Fibroblast of mammary gland (primary cell): ENCODE measurements around the gene SLC39A11.
"Not testable (repeated sequence)": the region's sequence is repeated elsewhere in the genome, so short reads cannot be mapped to it uniquely, and the experiment has no call there.

ENCODE experiments used
- DNase-seq: peaks from one replicate; pipeline ENCODE4 v3.0.0-alpha.2; 2010; ENCODE audit warnings: low read depth
- H3K4me3 ChIP-seq: 2 replicates; pipeline ENCODE4 v1.5.1; 2011; ENCODE audit warnings: low read depth, mild to moderate bottlenecking, low read length, moderate library complexity; ENCODE audit not compliant: control insufficient read depth
- TF ChIP-seq, protein P1 (sequence below): conservative IDR thresholded peaks from 2 replicates; pipeline ENCODE4 v1.5.1; 2011; ENCODE audit warnings: low read depth, low read length, inconsistent platforms; ENCODE audit not compliant: control insufficient read depth, insufficient read depth

SLC39A11 gene

DNA sequence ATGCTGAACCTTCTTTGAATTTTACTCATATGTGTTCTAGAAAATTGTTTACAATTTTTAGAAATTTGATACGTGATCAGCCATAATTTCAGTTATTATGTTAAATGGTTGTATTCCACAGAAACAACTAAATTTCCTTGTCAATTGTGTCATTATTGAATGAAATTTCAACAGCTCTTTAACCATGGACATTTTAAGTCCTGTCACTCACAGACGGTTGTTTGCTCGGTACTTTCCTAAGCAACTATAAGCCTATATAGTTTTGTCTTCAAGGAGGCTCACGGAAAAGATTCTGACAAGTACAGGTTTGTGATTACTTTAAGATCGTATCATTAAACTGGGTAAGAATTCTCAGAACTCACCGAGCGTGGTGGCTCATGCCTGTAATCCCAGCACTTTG is 31.8 kb downstream of the SLC39A11 start:
- TF ChIP-seq, protein P1, sequence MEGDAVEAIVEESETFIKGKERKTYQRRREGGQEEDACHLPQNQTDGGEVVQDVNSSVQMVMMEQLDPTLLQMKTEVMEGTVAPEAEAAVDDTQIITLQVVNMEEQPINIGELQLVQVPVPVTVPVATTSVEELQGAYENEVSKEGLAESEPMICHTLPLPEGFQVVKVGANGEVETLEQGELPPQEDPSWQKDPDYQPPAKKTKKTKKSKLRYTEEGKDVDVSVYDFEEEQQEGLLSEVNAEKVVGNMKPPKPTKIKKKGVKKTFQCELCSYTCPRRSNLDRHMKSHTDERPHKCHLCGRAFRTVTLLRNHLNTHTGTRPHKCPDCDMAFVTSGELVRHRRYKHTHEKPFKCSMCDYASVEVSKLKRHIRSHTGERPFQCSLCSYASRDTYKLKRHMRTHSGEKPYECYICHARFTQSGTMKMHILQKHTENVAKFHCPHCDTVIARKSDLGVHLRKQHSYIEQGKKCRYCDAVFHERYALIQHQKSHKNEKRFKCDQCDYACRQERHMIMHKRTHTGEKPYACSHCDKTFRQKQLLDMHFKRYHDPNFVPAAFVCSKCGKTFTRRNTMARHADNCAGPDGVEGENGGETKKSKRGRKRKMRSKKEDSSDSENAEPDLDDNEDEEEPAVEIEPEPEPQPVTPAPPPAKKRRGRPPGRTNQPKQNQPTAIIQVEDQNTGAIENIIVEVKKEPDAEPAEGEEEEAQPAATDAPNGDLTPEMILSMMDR, result no peak
- no peak overlapping the region for H3K4me3 ChIP-seq

DNA sequence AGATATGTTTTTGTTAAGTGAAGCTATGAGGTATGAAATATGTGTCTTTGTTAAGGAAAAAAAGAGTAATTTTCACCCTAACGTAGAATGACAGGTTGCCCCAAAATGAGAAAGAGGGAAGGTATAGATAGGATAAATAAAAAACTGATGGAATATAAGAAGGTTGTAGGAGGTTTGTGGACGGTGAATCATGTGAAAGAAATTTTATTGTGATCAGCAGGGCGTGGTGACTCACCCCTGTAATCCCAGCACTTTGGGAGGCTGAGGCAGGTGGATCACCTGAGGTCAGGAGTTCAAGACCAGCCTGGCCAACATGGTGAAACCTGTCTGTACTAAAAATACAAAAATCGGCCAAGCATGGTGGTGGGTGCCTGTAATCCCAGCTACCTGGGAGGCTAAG is 32.8 kb downstream of the SLC39A11 start:
- peak; percentile 46 for DNase-seq
- not testable (repeated sequence) for H3K4me3 ChIP-seq

More for the DNA sequence above, 31.8 kb downstream of the SLC39A11 start:
- DNase-seq, result no peak

DNA sequence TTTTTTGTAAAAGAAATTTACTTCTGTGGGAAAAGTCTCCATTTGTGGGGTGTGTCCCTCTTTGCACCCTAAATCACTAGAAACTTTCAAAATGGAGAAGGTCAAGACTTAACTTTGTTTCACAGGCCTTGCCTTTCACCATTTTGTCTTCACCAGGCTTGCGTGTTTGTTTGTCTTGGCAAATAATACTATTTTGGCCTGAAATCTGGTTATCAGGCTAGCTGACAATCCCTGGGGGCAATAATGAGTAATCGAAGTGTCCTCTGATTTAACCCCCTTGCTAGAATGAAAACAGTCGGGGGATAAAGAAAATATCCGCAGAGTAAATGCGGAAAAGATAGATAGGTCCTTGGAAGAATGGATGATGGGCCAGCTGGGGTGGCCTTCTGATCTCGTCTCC is 34.5 kb downstream of the SLC39A11 start:
- TF ChIP-seq, protein P1, result no peak
- no peak overlapping the region for H3K4me3 ChIP-seq
- peak; percentile 75 for DNase-seq

DNA sequence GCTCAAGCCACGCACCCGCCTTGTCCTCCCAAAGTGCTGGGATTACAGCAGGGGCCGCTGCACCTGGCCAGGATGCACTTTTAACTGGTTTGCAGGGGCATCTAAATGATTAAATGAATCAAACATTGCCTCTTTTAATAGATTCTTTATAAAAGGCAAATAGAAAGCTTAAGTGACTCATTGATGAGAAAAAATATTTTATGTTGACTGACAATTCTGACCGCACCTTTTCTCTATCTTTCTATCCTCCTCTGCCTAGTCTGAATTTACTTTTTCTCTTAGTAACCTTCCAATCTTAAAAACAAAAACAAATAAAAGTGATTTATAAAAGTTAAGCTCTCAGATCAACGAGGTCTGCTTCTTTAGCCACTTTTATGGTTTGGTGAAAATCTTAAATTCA is 35.3 kb downstream of the SLC39A11 start:
- no peak overlapping the region for H3K4me3 ChIP-seq
- TF ChIP-seq, protein P1, result no peak
- no peak for DNase-seq

DNA sequence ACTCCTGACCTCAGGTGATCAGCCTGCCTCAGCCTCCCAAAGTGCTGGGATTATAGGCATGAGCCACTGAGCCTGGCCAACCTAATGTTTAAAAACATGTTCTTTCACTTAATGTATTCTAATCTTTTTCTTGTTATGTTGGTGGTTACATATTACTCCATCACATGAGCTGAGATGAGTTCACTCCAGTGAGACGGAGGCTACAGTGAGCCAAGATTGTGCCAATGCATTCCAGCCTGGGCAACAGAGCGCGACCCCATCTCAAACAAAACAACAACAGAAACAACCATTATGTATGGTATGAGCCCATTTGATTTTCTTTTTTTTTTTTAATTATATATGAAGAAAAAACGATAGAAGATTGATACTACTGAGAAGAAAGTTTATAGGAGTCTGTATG is 39.6 kb downstream of the SLC39A11 start:
- DNase-seq, result no peak
- H3K4me3 ChIP-seq, result no peak overlapping the region
- TF ChIP-seq, protein P1, result no peak

DNA sequence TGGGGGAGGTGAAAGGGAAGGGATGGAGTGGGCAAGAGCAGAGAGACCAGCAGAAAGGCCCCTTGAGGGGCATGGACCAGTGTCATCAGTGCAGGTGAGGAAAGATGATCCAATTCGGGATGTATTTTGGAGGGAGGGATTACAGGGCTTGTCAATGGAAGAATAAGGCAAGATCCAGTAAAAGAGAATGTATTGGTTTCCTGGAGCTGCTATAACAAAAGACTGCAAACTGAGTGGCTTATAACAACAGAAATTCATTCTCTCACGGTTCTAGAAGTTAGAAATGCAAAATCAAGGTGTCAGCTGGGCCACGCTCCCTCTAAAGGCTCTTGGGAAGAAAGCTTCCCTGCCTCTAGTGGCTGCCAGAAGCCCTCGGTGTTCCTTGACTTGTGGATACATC is 41.7 kb downstream of the SLC39A11 start:
- no peak overlapping the region for H3K4me3 ChIP-seq
- no peak for DNase-seq
- TF ChIP-seq, protein P1, result no peak

DNA sequence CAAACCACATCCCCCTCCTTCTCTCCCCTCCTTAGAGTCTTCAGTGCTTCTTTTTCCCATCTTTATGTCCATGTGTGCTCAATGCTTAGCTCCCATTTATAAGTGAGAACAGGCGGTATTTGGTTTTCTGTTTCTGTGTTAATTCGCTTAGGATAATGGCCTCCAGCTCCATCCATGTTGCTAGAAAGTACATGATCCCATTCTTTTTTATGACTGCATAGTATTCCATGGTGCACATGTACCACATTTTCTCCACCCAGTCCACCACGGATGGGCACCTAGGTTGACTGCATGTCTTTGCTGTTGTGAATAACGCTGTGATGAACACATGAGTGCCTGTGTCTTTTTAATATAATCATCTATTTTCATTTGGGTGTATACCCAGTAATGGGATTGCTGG is 44.3 kb downstream of the SLC39A11 start:
- no peak for DNase-seq
- no peak overlapping the region for H3K4me3 ChIP-seq
- TF ChIP-seq, protein P1, result no peak
